Tibial nerve (tissue), 3 donors: ENCODE measurements around the gene SPSB4.

ENCODE experiments used
- CTCF ChIP-seq, 5 experiments: fragments of 200-600 bp in 3 of 5; fragments of 450-650 bp in 2 of 5; sonication (generic) in 3 of 5; IDR thresholded peaks; one replicate each; pipeline ENCODE4 v1.5.1; 2016 to 2019; ENCODE audit warnings: antibody characterized with exemption in 5 of 5, mild to moderate bottlenecking in 3 of 5, moderate library complexity in 2 of 5
- POLR2A ChIP-seq, 2 donors: fragments of 450-650 bp; IDR thresholded peaks; one replicate each; pipeline ENCODE4 v1.6.1; 2017; ENCODE audit warnings: antibody characterized with exemption in 2 of 2, mild to moderate bottlenecking in 2 of 2, moderate library complexity in 2 of 2

GRCh38 chr3:141100531-141101320, 49.6 kb downstream of the SPSB4 start:
- TF ChIP-seq CTCF (IDR thresholded peaks at IDR 0.05), result no peak
- no peak for TF ChIP-seq POLR2A (IDR thresholded peaks at IDR 0.05)
